Heart right ventricle (tissue), 16 donors: ENCODE data around the gene HDAC8. TPM values are rescaled to one million over a fixed set of nuclear protein-coding genes. Genes with fewer than 3 reads are reported as not detected.
A peak's percentile ranks its signal among the peaks of the same experiment; 100 is the strongest.

Source experiments
- ATAC-seq, 8 donors: fragments of 200-7000 bp; cut with Tn5 transposase; one replicate each; pipeline ENCODE4 v1.9.1; 2020; ENCODE audit warnings: mild to moderate bottlenecking in 8 of 8, moderate library complexity in 8 of 8, moderate number of reproducible peaks in 1 of 8
- DNase-seq, 2 donors: peaks; one replicate each; pipeline ENCODE4 v3.0.0-alpha.2; 2020
- H3K27ac ChIP-seq, 10 donors: fragments of 200-600 bp; sonication (generic) in 2 of 10; one replicate each; pipeline versions ENCODE4 v1.5.0 to v1.8.0; 2020 to 2022; ENCODE audit warnings: mild to moderate bottlenecking in 3 of 10
- H3K27me3 ChIP-seq, 7 donors: fragments of 200-600 bp; one replicate each; pipeline ENCODE4 v1.8.0; 2021 to 2022; ENCODE audit warnings: mild to moderate bottlenecking in 2 of 7
- H3K36me3 ChIP-seq, 9 donors: fragments of 200-600 bp; sonication (generic) in 1 of 9; one replicate each; pipeline versions ENCODE4 v1.5.0 to v1.8.0; 2020 to 2022; ENCODE audit warnings: mild to moderate bottlenecking in 2 of 9
- H3K4me1 ChIP-seq, 9 donors: fragments of 200-600 bp; sonication (generic) in 1 of 9; one replicate each; pipeline versions ENCODE4 v1.5.0 to v1.8.0; 2020 to 2022; ENCODE audit warnings: mild to moderate bottlenecking in 4 of 9
- H3K4me3 ChIP-seq, 10 donors: fragments of 200-600 bp; sonication (generic) in 2 of 10; one replicate each; pipeline versions ENCODE4 v1.5.0 to v1.8.0; 2020 to 2022; ENCODE audit warnings: mild to moderate bottlenecking in 7 of 10, moderate library complexity in 2 of 10
- H3K9me3 ChIP-seq, 11 donors: fragments of 200-600 bp in 10 of 11; sonication (generic) in 2 of 11; one replicate each; pipeline versions ENCODE4 v1.5.0 to v1.8.0; 2013 to 2022; ENCODE audit warnings: mild to moderate bottlenecking in 2 of 11, control low read depth in 1 of 11, moderate library complexity in 1 of 11
- CTCF ChIP-seq, 9 donors: fragments of 200-600 bp; sonication (generic) in 2 of 9; IDR thresholded peaks; one replicate each; pipeline versions ENCODE4 v1.5.0 to v1.8.0; 2021 to 2022; ENCODE audit warnings: antibody characterized with exemption in 9 of 9, mild to moderate bottlenecking in 5 of 9, moderate library complexity in 1 of 9
- WGBS, 2 donors: extraction: QIAGEN DNeasy Blood & Tissue Kit; methylation state at CpG; one replicate each; pipeline ENCODE4 v1.1.7; 2013; ENCODE audit warnings: inconsistent platforms in 1 of 2; 5-methylcytosine and 5-hydroxymethylcytosine counted together
- intact Hi-C, 10 donors: fragments of 100-400 bp; cut with DNase I; formaldehyde crosslinking; loops; one replicate each; pipeline versions ENCODE4 v1.11.1 to v1.14.2; 2022
- polyA plus RNA-seq, 2 donors: library from polyadenylated mRNA; stranded (reverse); fragments of 200-250 nt; gene quantifications; one replicate each; pipeline ENCODE4 v1.2.3, GENCODE V29; 2013
- total RNA-seq, 10 donors: library from RNA; stranded (reverse); fragmentation: NEBNext Ultra II Directional in 3 of 10; extraction: Animal tissue kit (Norgen Biotek cat#: 25700) in 3 of 10; gene quantifications; one replicate each; pipeline versions ENCODE4 v1.2.1 to v1.2.4, GENCODE V29; 2021 to 2023
- donor health status: Arrhythmogenic right ventricular cardiomyopathy.
- donor health status: ischemic (EF 13 %, LVEDD 7.1; RV severe dilation, severe dysfunction).
- donor health status: healthy with polysubstance abuse.
- donor health status: DM: no; HTN: yes; CAD: no.
- donor health status: DM: no; HTN: no; CAD: no.
- donor health status: ischemic (EF 25% LVEDD 6.9; RV normal size, moderate dysfunction).
- donor health status: ischemic (EF 25% LVEDD 5.7; RV mildly dilated, moderate dysfunction).
- donor health status: healthy.
- donor health status: DM: yes; HTN: yes; CAD: no.
- donor health status: Ischemic cardiomyopathy.
- donor health status: ischemic (EF 35%, LVEDD 5.7; RV mildly dilated, moderate dysfunction).
- donor health status: nonischemic (EF 11% LVEDD 7.7; RV severe dilation, severe dysfunction).
- donor health status: DM: yes; HTN: yes; CAD: no.
- donor health status: PGD.
- donor health status: ischemic (EF 29% LVEDD 5.4; RV normal size, mild dysfunction).
- donor health status: nonischemic (EF 23%, LVEDD 6.1; RV moderate dilation, normal function).

The HDAC8 gene
- total and polyA plus RNA-seq, 12 donors: 15.9 to 48.1 (median 19.5) TPM

- Histone ChIP-seq H3K27ac (no peak overlapping the region), H3K36me3 (no peaks in the 10 kb centered on the region), H3K27me3 (peaks cover 0 to 99% (median 0%) of the 10 kb centered on the region in 7 donors), H3K4me1 (peaks cover 0 to 37% (median 19%) of the 10 kb centered on the region in 9 donors), H3K4me3 (peak overlapping the region; percentile 10 to 66 (median 55)), H3K9me3 (no peaks in the 10 kb centered on the region)
- WGBS, 2 donors: 2% methylated on average over 18 to 26 of the region's 26 CpGs
- no peak for TF ChIP-seq CTCF (IDR thresholded peaks at IDR 0.05)
- intact Hi-C loops: loop anchor here in 4 of 10 donors (5.0 to 10.0 kb wide), 2 partner anchors 232 to 240 kb away; no protein-coding TSS in a partner anchor
- ATAC-seq: no peak
- no peak for DNase-seq
These were observed 267.8 kb downstream of the HDAC8 start for GRCh38 chrX:72304877-72305276.

DNA sequence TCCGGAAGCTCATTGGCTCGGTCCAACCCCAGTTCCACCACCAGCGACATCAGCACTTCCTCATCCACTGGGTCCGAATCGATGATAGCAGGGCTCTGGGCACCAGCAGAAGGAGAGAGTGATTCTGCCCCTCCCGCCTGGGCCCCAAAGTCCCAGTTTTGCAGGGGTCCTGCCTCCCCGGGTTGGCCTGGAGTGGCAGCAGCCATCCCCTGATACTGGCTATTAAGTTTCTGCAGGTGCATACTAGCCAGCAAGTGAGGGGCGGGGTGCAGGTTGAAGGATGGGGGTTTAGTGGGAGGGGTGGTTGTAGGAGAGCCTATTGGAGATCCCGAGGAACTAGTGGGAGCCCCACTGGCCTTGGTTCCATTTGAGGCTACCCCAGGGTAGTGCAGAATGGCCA, 270.9 kb downstream of the HDAC8 start:
- Histone ChIP-seq H3K4me1 (peaks cover 0 to 14% (median 10%) of the 10 kb centered on the region in 9 donors), H3K27ac (no peak overlapping the region), H3K27me3 (peaks cover 0 to 98% (median 0%) of the 10 kb centered on the region in 7 donors), H3K36me3 (no peaks in the 10 kb centered on the region), H3K9me3 (no peaks in the 10 kb centered on the region), H3K4me3 (no peak overlapping the region)
- no peak for ATAC-seq
- DNase-seq: no peak
- intact Hi-C loops: loop anchor here in 3 of 10 donors (5.0 to 10.0 kb wide), 2 partner anchors 236 to 243 kb away; no protein-coding TSS in a partner anchor
- TF ChIP-seq CTCF (IDR thresholded peaks at IDR 0.05): no peak
- 91 to 93% methylated on average over 8 to 9 of the region's 9 CpGs for WGBS, 2 donors

DNA sequence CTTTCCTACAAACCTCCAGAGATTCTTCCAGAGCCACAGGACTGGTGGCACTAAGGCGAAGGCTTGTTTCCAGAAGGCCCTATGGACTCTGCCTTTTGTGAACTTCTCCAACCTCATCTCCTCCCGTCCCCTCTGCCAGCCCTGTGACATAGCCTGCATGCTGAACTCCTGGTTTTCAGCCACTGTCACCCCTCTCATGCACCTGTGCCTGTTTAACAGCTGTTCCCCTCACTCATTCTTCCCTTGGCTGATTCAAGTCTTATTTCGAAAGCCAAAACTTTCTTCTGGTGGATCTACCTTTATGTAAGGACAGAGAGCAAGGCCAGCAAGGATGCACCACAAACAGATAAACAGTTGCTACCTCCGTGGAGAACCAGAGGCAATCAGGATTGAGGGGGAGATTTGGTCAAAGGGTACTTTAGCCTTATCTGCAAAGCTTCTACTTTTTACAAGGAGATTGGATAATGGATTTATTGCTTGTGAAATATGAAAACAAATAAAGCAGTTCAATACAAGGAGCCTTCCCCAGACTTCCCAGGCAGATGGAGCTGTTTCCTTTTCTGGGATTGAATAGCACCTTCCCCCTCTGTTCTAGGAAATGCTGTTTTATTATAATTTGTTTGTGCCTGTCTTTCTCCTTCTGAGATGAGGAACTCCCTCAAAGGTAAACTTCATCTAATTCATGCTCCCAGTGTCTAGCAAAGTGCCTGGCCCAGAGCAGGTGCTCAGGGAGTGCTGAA, 272.6 kb downstream of the HDAC8 start:
- Histone ChIP-seq H3K27me3 (peaks cover 0 to 98% (median 0%) of the 10 kb centered on the region in 7 donors), H3K4me3 (no peak overlapping the region), H3K9me3 (no peaks in the 10 kb centered on the region), H3K36me3 (no peaks in the 10 kb centered on the region), H3K4me1 (peaks cover 0 to 5% (median 3%) of the 10 kb centered on the region in 9 donors), H3K27ac (no peak overlapping the region)
- DNase-seq (no peak), ATAC-seq (no peak)
- WGBS, 2 donors: 94 to 97% methylated on average over 4 of the region's 4 CpGs
- intact Hi-C loops: loop anchor here in 3 of 10 donors (5.0 to 10.0 kb wide), 2 partner anchors 237 to 245 kb away; no protein-coding TSS in a partner anchor
- no peak for TF ChIP-seq CTCF (IDR thresholded peaks at IDR 0.05)

DNA sequence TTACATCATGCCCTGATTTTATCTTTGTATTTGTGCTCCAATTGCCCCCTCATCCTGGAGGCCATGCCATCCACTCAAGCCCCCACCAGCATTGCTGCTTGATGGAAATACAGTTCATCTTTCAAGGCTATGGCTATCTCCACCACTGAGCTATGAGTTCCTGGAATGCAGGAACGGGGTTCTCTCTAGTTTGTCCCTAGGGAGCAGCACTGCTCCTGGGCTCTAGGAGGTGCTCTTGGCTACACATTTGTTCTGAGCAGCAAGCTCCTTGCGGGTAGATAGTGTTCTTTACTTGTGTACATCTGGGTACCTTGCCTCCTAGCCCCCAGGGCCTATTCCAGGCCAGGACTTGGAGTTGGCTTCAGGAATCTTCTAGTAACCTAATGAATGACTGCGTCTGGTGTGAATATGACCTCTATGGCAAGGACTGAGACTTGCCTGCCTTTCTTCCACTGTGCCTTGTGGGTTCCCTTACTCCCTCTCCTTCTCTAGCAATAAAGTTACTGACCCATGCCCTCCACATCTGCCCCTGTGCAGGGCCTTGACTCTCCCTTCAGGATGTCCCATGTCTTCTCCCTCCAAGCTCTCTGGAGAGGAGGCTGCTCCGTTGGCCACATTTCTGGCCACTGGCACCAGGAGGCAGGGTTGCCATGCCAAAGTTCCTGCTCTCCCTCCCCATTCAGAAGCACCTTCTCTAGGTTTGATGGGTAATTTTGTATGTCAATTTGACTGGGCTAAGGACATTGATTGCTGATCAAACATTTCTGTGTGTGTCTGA, 274.5 kb downstream of the HDAC8 start:
- DNase-seq (no peak), ATAC-seq (peak in 1 of 8 donors; percentile 37)
- H3K27ac ChIP-seq: no peak overlapping the region
- H3K4me3 ChIP-seq: no peak overlapping the region
- intact Hi-C loops: no loop called here
- no peaks in the 10 kb centered on the region for H3K36me3 ChIP-seq
- no peaks in the 10 kb centered on the region for H3K4me1 ChIP-seq
- 35 to 39% methylated on average over 4 of the region's 4 CpGs for WGBS, 2 donors
- H3K27me3 ChIP-seq: peaks cover 0 to 95% (median 0%) of the 10 kb centered on the region in 7 donors
- H3K9me3 ChIP-seq: no peaks in the 10 kb centered on the region
- peak in 4 of 9 donors; percentile 7 to 34 (median 31) for TF ChIP-seq CTCF (IDR thresholded peaks at IDR 0.05)
